GM10266 (cell line): Measurements from ENCODE around the gene NAXE.
A peak's percentile ranks its signal among the peaks of the same experiment; 100 is the strongest.

ENCODE experiments used
- DNase-seq: peaks from one replicate; pipeline ENCODE4 v3.0.0; 2012; ENCODE audit errors: extremely low spot score
- CTCF ChIP-seq: IDR thresholded peaks from 2 replicates; pipeline ENCODE4 v1.5.1; 2012; ENCODE audit warnings: mild to moderate bottlenecking, low read depth; ENCODE audit not compliant: control insufficient read depth, insufficient read depth; ENCODE audit errors: missing control alignments

NAXE gene

GRCh38 chr1:156566436-156566835 lies 25.1 kb upstream of the NAXE start:
- DNase-seq, result no peak
- no peak for TF ChIP-seq CTCF

- no peak for TF ChIP-seq CTCF
- DNase-seq, result no peak
Measured at GRCh38 chr1:156571261-156571852, 20.2 kb upstream of the NAXE start.

- DNase-seq, result peak; percentile 88
- no peak for TF ChIP-seq CTCF
Measured at GRCh38 chr1:156571919-156572662, 19.5 kb upstream of the NAXE start, which contains the start of gene IQGAP3. TSS of gene IQGAP3 (minus strand) at chr1:156572565. CDS start at chr1:156572529, 36 bp downstream.

GRCh38 chr1:156572663-156573018 lies 18.9 kb upstream of the NAXE start:
- DNase-seq, result no peak
- TF ChIP-seq CTCF, result no peak

- no peak for TF ChIP-seq CTCF
- DNase-seq, result no peak
Measured at GRCh38 chr1:156574039-156574633, 17.4 kb upstream of the NAXE start.

- DNase-seq, result no peak
- TF ChIP-seq CTCF, result no peak
Measured at GRCh38 chr1:156577550-156577949, 14.0 kb upstream of the NAXE start.

- no peak for TF ChIP-seq CTCF
- no peak for DNase-seq
Measured at GRCh38 chr1:156578055-156578454, 13.5 kb upstream of the NAXE start.
